NCI-H1105 treated with DMSO at 0.1 percent for 48 hours (cell line): ENCODE results near the gene MRPL17.

ENCODE experiments used
- DNase-seq: peaks from one replicate; lab custom pipeline; 2025; lab: John Stamatoyannopoulos, UW

The MRPL17 gene

GRCh38 chr11:6654281-6655019 lies 28.7 kb downstream of the MRPL17 start:
- DNase-seq, result no peak

DNA sequence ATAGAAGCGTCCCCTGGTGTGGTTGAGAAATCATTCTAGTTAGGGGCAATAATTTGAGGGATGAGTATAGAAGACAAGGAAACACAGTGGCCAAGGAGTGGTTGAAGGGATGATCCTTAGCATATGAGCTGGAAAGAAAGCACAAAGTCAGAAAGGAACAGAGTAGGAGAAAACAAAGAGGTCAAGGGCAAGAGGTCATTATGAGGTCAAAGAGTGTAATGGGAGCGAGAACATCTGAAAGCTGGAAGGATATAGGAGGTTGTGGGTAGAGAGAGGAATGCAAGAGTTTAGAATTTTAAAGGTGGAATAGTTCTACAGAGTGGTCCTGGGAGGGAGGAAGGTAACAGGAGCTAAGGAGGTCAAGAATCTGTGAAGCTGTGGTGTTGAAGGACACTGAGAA lies 29.5 kb downstream of the MRPL17 start:
- DNase-seq, result no peak

DNA sequence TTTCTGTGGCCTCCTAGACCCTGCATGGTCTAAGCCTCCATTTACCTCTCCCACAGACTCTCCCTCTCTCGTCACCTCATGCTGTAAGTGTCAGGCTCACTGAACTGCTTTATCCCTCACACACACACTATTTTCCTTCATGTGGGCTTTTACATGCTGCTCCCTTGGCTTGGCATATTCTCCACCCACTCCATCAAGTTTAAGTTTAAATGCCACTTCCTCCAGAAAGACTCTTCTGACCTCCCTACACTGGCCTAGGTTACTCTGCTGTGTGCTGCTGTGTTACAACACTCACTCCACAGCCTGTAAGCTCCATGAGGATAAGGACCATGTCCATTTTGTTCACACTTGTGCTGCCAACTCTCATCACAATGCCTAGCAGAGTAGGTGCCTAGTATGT lies 30.0 kb downstream of the MRPL17 start:
- DNase-seq, result no peak

- no peak for DNase-seq
These were observed 31.0 kb downstream of the MRPL17 start for GRCh38 chr11:6652182-6652581.

DNA sequence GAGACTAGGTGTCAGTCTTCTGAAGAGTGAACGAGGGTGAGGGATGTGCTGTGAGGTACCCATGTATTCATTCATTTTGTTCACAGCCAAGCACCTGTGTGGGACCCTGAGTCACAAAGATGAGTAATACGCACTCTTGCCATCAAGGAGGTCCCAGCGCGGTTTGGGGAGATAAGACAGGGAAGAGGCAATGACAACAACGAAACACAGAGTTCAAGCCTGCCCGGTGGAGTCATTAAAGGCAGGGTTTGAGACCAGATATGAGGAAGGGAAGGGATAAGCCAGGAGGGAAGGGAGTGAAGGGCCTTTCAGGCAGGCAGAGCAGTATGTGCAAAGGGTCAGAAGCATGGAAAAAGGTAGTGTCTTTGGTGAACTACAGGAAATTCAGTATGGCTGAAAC lies 32.2 kb downstream of the MRPL17 start:
- no peak for DNase-seq

DNA sequence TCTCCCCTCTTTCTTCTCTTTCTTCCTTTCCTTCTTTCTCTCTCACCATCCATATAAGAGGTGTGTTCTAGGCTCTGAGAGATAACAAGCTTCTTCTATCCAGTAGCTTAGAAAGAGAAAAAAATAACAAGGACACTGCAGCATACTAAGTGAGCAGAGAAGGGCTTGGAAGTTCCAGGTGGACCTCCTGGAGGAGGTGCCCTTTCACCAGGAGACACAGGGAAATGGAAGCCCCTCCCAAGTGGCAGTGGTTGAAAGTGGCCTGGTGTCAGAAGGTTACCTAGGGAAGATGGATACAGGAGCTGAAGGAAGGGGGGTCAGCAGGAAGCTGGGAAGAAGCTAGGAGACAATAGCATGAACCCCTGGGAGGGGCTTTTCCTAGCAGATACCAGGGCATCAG lies 33.0 kb downstream of the MRPL17 start:
- no peak for DNase-seq

DNA sequence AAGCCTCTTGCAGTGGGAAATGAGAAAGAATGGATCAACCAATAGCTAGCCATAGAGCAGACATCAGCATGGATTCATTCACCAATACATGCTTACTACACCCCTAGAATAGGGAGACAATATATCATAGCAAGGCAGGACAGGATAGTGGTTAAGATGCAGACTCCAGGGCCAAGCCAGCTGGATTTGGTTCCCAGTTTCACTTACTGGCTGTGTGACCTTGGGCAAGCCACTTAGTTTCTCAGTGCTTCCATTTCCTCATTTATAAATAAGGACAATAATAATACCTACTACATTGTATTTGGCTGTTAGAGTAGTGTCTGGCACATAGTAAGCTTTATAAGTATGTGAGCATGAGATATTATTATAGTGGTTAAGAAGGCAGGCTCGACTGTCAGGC lies 34.6 kb downstream of the MRPL17 start:
- DNase-seq, result no peak

GRCh38 chr11:6647836-6648235 lies 35.3 kb downstream of the MRPL17 start:
- DNase-seq, result no peak

GRCh38 chr11:6646918-6647679 lies 36.0 kb downstream of the MRPL17 start:
- no peak for DNase-seq

- DNase-seq, result no peak
These were observed 36.6 kb downstream of the MRPL17 start for GRCh38 chr11:6646576-6646917.

- no peak for DNase-seq
These were observed 37.1 kb downstream of the MRPL17 start for GRCh38 chr11:6646071-6646470.

- no peak for DNase-seq
These were observed 40.2 kb downstream of the MRPL17 start for GRCh38 chr11:6642957-6643356.

DNA sequence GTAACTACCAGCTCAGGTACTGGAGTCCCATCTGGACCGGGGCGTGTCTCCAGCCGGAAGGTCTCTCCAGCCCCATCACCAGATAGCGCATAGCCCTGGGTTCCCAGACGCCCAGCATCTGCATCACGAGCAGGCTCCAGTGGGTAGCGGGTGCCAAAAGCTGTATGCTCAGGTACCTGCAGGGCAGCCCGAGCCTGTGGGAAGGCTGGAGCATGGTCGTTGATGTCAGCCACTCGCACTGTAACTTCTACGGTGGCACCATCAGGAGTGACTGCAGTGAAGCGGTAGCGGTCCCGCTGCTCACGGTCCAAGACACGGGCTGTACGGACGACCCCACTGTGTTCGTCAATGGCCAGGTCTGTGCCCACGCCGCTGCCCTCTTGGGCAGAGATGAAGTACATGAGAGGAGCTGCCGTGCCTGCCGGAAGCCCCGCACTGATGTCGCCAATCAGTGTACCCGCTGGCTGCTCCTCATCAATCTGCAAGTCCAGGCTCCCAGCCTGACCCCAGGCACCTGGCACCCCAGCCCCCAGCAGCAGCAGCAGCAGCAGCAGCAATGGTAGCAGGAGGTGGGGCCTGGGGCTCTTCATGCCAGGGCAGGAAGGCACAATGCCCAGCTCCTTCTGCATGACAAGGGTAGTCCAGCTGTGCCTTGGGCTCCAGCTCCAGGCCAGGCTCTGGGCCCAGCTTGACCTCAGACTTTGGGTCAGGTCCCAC lies 42.0 kb downstream of the MRPL17 start:
- DNase-seq, result no peak

DNA sequence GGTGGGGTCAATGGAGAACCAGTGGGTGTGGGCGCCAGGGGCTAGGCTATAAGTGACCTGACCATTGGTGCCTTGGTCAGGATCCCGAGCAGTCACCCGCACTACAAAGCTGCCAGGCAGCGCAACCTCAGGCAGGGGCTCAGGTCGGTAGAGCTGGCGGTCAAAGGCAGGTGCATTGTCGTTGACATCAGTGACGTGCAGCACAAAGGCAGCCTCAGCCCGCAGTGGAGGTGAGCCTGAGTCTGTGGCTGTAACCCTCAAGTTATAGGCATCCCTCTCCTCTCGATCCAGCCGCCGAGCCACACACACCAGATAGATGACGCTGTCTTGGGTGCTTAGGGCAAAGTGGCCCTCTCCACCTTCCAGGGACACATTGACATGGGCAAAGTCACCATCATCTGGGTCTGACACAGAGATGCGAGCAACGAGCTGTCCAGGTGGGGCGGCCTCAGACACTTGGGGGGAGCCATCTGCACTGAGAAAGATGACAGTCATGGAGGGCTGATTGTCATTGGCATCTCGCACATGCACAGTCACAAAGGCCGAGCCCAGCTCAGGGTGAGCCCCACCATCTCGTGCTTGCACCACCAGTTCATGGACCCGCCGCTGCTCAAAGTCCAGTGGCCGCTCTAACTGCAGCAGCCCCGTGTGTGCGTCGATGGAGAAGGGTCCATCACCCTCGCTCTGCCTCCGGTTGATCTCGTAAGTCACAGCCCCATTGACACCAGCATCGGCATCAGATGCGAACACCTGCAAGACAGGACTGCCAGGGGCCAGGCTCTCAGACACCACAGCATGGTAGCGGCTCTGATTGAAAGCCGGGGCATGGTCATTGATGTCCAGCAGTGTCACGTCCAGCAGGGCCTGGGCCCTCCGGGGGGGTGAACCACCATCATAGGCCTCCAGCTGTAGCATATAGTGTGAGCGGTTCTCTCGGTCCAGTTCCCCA lies 42.8 kb downstream of the MRPL17 start:
- no peak for DNase-seq

DNA sequence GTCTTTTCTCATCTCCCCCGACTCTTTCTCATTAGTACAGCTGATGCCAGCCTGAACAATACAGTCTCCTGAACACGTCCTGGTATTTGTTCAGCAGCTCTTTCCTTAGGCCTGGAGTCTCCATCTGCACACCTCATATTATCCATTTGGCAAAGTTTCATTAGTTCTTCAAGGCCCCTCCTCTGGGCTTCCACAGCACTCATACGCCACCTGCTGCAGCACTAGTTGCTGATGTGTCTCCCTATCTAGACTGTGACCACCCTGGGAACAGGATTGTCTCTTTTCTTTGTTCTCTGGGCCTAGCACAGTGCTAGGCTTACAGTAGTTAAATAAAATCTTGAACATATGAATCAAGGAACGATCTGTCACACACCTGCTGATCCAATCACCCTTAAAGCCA lies 44.7 kb downstream of the MRPL17 start:
- no peak for DNase-seq

DNA sequence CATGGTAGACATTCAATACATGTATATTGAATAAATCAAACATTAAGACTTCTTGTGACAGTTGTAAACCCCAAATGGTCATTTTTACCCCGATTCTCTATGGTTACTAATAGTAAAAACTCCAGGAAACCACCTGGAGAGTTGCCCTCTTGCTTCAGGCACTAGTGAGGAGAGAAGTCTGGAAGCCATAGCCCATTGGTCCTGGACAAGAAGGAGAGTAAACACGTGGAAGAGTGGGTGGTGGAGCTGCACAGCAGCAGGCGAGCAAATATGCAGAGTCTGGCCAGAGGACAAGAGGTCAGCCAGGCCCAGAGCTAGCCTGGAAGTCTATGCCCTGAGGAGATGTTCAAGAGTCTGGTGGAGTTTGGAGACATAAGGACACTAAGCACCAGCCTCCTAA lies 45.3 kb downstream of the MRPL17 start:
- DNase-seq, result no peak

GRCh38 chr11:6636480-6636879 lies 46.7 kb downstream of the MRPL17 start:
- no peak for DNase-seq

DNA sequence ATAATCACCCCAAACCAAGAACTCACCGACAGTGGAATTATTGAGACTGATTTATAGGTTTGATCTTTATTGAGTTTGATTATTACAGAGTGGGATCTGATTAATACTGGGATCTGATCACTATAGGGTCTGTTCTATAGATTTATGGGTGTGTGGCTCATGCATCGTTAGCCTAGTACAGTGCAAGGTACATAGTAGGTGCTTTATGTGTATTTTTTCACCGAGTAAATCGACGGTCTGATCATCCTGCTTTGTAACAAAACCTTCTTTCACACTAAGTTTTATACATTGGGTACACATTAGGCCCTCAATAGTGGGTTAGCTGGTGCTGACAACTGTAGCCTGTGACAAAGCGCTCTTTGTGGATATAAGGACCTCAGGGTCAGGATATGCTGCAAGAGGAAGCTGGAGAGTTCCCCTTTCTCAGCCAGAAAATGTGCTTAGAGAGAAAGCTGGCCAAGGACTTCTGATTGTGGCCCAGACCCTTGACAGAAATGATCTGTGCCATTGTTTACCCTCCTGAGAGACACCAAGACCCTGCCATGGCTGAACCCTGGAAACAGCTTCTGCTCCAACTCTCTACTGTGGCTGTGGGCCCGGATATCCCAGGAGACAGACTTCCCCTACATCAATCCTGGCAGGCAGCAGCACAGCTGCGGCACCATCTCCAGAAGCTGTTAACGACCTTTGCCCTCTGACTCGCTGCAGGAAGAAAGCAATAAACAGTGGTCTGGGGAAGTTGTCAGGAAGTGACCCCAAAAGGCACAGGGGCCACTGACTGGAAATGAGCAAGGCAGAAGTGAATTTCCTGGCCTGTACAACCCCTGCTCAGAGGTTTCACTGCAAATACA lies 47.8 kb downstream of the MRPL17 start:
- no peak for DNase-seq

GRCh38 chr11:6634534-6634933 lies 48.6 kb downstream of the MRPL17 start:
- no peak for DNase-seq

GRCh38 chr11:6633422-6634408 lies 49.4 kb downstream of the MRPL17 start:
- DNase-seq, result no peak
